CD4-positive, alpha-beta T cell treated with Interleukin-4 for 4 hours (primary cell): Measurements from ENCODE around the gene TMEM260.

Experiments used
- DNase-seq: peaks from one replicate; pipeline ENCODE4 v3.0.0-alpha.2; 2020

The TMEM260 gene

GRCh38 chr14:56579345-56580220, at the start of gene TMEM260:
Gene TMEM260 (plus strand): TSS chr14:56579798. CDS start chr14:56579915, 117 bp downstream.
- DNase-seq: peak; percentile 92

GRCh38 chr14:56532546-56532945, 47.1 kb upstream of the TMEM260 start:
- no peak for DNase-seq

GRCh38 chr14:56534656-56535055, 44.9 kb upstream of the TMEM260 start:
- no peak for DNase-seq

- DNase-seq: no peak
Measured at GRCh38 chr14:56539862-56540261, 39.7 kb upstream of the TMEM260 start.

GRCh38 chr14:56543436-56543835, 36.2 kb upstream of the TMEM260 start:
- DNase-seq: no peak

- DNase-seq: no peak
Measured at GRCh38 chr14:56549721-56550120, 29.9 kb upstream of the TMEM260 start.

GRCh38 chr14:56552615-56553014, 27.0 kb upstream of the TMEM260 start:
- DNase-seq: no peak

GRCh38 chr14:56554301-56554700, 25.3 kb upstream of the TMEM260 start:
- no peak for DNase-seq

- no peak for DNase-seq
Measured at GRCh38 chr14:56555921-56556570, 23.6 kb upstream of the TMEM260 start.

- DNase-seq: no peak
Measured at GRCh38 chr14:56559182-56559581, 20.4 kb upstream of the TMEM260 start.

GRCh38 chr14:56561606-56562005, 18.0 kb upstream of the TMEM260 start:
- DNase-seq: no peak

GRCh38 chr14:56562883-56563282, 16.7 kb upstream of the TMEM260 start:
- no peak for DNase-seq

GRCh38 chr14:56569174-56569573, 10.4 kb upstream of the TMEM260 start:
- DNase-seq: no peak

GRCh38 chr14:56570295-56570694, 9.3 kb upstream of the TMEM260 start:
- no peak for DNase-seq

GRCh38 chr14:56580221-56580711, 668 bp downstream of the TMEM260 start:
- peak; percentile 20 for DNase-seq

- no peak for DNase-seq
Measured at GRCh38 chr14:56581041-56581727, 1.6 kb downstream of the TMEM260 start.

- no peak for DNase-seq
Measured at GRCh38 chr14:56585461-56586084, 6.0 kb downstream of the TMEM260 start.

GRCh38 chr14:56587701-56588100, 8.1 kb downstream of the TMEM260 start:
- no peak for DNase-seq

GRCh38 chr14:56590535-56590960, 10.9 kb downstream of the TMEM260 start:
- no peak for DNase-seq

GRCh38 chr14:56592746-56593544, 13.3 kb downstream of the TMEM260 start:
- DNase-seq: no peak

GRCh38 chr14:56594428-56594827, 14.8 kb downstream of the TMEM260 start:
- no peak for DNase-seq

GRCh38 chr14:56598519-56598918, 18.9 kb downstream of the TMEM260 start:
- DNase-seq: no peak
